ENCODE data around the gene MTFR1L.

Gene MTFR1L

DNA sequence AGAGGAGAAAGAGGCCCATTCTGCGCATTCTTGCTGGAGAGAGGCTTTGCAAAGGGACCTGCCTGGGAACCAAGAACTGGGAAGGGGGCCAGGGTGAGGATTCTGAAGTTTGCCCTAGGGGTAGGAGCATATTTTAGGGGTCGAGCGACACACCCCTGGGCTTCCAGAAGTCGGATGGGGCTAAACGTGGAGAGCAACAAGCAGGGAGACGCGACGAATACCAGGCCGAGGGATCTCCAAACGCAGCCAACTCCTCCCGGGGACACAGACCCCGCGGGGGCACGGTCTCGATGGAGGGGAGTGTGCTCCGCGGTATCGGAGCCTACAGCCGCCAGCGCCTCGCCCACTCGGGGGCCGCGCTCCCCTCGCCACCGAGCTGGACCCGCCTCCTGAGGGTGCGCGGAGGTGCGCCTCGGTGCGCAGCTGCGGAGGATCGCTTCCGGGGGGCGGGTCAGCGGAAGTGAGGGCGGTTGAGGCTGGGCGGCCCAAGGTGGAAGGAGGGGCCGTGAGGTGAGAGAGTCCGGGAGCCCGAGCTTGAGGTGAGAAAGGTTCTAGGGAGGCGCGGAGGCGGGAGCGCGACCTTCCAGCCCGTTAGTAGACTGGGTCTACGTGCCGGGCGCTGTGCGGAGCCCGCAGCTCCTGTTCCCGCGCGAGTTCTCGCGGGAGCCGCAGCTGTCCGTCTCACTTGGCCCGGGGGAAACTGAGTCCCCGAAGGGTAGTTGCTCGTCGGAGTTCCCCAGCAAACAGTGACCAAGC is at the start of gene MTFR1L:
Gene MTFR1L (plus strand): TSS at position 464 of the 756 bp plus-strand sequence. CDS start 3,151 bp downstream, outside the sequence.
- peak; percentile 97 for DNase-seq

DNA sequence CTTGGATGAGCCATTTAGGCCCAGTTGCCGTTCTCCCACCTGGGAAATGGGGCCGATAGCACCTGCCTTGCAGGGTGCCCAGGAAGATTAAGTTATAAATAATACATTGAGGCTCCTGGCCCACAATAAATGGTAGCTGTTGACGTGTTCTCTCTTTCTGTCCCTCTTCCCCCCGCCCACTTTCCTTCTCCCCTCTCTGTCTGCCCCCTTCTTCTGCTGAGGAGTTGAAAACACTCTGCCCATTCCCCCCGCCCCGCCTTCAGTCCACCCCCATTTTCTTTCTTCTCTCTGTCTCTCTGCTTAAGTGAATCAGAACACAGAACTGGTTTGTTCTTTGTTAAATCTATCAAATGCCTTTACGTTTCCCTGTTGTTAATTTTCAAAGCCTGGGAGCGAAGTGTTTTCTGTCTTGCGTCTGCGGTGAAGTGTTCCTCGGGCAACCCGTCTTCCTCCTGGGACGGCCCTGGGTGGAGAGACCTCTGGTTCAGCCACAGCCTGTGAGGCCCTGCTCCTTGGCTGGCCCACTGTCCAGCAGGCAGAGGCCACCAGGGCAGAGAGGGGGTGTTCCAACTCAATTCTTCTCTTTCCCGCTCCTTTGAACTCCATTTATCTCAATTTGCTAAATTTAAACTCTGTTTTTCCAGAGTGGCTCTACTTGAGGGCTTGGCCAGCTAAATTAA is 49.1 kb upstream of the MTFR1L start:
- no peak for DNase-seq

DNA sequence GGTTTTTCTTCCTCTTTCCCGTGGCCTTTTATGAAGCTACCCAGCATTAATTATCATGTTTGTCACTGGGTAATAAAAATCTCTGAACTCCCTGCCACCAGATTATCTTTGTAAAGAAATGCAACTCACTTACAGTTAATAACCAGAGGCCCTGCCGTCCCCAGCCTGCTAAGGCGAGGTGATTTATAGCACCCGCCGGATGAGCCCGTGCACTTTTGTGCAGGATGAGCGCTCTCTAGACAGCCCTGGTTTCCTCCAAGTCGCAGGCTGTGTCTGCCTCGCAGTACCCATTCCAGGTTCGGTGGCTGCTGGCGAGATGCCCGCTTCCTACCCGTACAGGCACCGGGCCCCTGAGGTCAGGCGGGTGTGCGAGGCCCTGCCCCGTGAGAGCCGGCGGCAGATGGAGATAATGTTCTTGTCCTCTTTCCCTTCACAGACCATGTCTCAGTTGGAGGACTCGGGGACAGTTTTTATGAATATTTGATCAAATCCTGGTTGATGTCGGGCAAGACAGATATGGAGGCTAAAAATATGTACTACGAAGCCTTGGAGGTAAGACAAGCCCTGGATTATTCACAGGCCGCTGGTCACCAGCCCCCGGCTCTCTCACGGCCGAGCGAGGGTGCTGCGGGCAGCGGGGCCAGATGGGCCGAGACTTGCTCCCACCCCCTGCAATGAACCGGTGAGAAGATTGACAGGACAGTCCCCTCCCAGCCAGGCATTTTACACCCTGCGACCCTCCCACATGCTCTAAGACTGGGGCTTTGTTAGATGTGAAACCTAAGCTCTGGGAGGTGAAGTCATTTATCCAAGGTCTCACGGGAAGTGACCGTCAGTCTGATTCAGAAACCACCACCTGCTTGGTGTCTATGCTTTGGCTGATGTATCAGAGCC is 48.3 kb upstream of the MTFR1L start:
- DNase-seq: peak; percentile 77

DNA sequence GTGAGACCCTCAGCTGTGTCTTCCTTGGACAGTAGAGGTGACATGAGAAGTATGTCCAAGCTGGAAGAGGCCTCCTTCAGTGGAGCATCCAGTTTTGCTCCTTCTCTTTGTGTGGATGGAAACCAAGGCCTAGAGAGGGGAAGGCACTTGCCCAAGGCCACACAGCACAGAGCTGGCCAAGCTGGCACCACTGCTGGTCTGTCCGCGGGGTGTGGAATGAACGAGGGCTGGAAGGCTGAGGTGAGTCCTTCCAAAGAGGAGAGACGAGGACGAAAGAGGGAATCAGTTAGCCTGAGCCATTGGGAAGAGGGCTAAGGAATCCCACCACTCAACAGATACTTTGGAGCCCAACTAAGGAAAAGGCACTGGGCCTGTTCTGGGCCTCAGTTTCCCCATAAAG is 47.6 kb upstream of the MTFR1L start:
- no peak for DNase-seq

DNA sequence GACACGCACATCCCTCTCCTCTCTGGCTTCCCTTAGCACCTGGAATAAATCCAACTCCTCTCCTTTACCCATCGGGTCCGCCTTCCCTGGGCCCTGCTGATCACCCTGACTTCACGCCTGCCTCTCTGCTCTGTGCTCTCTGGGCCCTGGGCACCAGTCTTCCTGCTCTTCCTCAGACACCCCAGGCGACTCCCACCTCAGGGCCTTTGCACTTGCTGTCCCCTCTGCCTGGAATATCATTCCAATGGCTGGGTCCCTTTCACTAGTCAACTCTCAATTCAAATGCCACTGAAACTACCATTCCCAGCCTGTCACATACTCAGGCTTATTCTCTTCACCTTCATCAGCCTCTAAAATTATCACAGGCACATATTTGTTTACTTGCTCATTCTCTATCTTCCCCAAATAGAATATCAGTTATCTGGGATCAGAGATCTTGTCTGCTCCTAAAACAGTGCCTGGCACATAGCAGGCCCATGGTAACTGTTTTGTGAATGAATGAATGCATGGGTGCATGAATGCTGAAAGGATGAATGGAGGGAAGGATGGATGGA is 47.0 kb upstream of the MTFR1L start:
- no peak for DNase-seq

DNA sequence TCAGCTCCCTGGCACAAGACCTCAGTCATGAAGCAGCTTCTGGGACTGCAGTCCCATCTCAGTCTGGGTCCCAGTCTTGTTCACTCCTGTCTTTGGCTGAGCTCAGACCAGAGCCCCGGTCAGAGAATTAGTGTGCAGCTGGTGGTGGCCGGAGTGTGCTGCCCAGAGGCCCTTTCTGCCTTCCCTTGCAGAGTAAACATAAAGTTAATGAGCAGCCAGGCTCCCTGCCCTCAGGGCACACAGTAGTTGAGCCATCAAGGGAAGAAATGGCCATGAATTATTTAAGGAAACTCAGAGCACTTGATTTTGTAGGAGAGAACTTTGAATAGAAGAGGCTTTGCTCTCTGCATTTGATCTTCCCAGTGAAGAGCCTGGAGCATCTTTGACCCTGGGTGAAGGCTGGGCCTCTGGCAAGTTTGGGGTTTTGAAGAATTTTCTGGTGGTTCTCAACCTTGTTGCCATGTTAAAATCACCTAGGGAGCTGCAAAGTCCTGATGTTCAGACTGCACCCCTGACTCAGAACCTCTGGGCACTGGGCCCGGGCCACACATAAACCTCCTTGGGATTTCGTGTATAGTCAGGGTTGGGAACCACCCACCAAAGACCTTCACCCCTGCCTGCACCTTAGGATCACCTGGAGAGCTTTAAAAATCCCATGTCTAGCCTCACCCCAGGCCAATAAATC is 46.2 kb upstream of the MTFR1L start:
- DNase-seq: peak; percentile 86

DNA sequence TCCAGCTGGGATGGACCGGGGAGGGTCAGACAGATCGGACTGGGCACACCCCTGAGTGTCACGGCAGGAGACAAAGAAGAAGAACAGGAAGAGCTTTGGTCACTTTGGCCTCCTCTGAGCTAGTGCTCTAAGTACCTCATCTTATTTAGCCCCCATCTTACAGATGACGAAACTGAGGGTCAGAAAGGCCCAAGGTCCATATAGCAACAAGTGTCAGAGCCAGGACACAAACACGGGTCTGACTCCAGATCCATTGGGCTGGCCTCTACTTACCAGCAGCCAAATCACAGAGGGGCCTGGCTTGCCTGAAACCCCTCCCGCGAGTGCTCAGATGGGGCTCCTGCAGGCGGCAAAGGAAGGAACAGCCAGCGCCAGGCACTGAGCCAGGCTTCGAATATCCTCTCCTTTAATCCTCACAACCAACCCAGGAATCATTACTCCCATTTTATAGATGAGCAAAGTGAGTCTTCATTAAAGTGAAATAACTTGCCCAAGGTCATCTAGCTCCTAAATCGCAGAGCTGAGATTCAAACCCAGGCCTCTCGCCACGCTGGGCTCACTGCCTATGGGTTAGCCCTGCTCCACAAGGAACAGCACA is 45.4 kb upstream of the MTFR1L start:
- DNase-seq: peak; percentile 41

DNA sequence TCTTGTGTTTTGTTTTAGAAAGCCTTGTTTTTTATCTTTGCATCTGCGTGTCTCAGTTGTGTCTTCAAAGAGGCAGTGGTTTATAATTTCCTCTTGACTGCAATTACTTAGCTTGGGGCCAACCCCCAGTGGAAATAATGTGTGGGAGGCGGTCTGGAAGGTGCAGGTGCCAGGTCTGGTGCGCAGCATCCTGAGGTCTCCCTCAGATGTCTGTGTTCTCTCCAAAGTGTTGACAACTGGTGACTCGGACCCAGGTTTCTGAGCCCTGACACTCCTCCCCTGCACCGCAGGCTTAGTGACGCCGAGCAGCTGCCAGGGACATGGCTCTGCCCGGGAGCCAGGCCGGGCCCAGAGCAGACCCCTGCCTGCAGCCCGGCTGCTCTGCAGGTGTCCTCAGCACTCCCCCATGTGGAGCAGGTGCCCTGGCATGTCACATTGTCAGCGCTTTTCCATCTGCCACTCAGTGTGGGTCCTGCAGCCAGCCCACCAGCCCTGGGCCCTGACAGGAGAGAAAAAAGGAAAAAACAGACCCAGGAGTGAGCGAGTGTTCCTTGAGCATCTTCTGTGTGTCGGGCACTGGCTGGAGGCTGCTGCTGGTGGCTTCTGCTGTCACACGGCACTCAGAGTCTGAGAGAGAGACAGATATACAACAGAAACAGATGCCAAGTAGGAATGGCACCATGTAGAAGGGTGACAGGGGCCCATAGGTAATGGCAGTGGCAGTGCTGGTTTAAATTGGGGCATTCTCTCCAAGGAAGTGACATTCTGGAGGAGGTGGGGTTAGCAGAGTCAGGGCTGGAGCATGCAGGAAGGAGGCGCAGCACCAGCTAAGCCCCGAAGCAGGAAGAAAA is 44.6 kb upstream of the MTFR1L start:
- DNase-seq: peak; percentile 43

DNA sequence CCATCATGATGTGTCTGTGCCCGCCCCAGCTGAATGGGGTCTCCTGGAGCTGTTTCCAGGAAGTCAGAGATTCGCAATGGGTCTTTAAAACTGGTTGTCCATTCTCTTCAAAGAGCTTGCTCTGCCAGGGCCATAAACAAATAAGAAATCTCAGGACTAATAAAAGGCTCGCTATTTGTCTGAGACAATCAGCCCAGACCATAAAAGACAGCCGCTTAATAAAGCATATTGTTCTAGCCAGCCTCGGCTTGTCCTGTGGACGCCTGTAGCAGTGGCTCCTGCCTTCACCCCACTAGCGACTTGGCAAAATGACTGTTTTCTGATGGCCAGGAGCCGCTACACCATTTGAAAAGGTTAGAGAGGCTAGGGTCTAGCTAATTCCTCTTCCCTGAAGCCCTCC is 40.4 kb upstream of the MTFR1L start:
- no peak for DNase-seq

DNA sequence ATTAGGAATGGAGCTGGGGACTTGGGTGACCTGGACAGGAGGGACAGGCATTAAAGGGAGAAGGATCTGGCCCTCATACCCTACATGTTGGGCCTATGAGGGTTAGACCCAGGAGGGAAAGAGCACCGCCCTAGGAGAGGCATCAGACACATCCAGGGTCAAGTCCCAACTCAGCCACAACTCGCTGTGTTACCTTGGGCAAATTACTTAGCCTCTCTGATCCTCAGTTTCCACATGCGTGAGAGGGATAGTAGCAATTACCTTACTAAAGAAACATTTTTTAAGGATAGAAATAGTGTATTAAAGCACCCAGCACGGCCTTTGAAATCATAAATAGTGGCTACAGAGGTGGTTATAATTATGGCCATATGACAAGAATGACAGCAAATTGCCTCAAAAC is 39.9 kb upstream of the MTFR1L start:
- no peak for DNase-seq

DNA sequence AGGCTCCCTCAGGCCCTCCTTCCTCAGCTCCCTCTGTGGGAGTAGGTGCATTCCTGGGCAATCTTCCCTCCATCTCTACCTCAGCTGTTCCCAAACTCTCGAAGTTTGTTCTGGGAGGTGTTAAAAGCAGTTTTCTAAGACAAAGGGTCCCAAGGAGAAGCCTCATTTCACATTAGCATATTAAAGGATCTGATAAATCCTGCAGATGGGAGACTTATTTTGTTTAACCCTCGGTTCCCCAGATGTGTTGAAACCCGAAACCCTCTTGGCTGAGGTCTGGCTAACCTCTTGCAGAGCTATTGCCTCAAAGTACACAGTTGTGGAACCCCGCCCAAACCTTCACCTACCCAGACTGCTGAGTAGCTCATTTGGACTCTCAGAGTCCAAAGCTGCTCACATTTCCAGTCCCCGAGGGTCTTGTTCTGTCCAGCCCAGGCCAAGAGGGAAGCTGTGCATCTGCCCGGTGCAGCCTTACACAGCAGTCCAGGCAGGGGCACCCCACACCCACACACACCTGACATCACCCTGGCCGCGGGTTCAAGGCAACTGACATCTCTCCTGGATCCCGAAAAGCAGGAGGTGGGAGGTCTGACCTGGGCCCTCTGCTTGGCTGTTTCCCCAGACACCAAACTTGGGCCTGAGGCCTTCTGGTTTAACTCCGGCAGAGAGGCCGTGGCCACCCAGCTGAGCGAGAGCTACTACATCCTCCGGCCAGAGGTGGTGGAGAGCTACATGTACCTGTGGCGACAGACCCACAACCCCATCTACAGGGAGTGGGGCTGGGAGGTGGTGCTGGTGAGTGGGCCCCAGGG is 39.2 kb upstream of the MTFR1L start:
- no peak for DNase-seq

DNA sequence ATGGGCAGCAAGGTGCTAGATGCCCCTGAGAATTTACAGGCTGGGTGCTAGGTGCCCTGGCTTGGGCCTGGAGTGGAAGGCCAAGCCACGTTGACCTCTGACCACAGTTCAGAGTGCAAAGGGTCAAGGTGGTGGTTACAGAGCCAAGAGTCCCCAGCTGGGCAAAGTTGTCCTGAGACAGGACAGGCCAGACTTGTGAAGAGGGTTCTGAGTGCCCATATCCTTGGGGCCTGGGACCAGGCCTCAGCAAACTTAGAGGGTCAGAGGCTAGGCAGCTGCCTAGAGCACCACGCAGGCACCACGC is 38.7 kb upstream of the MTFR1L start:
- no peak for DNase-seq

DNA sequence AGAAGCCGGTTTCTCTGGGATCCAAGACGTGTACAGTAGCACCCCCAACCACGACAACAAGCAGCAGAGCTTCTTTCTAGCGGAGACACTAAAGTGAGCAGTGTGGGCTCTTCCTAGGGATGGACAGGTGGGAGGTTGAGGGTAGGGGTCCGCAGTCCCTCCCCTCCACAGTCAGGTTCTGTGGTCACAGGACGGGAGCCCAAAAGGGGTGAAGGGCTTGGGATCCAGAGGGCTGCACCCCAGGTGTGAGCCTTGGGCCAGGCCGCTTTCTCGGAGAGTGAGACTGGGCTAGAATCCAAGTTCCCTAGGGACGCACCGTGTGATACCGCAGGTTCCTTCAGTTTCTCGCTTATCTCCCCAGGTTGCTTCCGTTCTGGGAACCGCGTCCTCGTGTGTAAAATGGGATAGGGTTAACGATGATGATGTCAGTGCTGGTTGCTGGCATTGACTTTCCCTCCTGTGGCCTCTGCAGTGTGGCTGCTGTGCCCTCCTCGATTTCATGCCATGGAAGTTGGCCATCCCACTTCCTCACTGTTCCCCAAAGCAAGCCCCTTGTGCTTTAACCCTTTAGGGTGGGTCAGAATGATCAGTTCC is 37.0 kb upstream of the MTFR1L start:
- DNase-seq: no peak

DNA sequence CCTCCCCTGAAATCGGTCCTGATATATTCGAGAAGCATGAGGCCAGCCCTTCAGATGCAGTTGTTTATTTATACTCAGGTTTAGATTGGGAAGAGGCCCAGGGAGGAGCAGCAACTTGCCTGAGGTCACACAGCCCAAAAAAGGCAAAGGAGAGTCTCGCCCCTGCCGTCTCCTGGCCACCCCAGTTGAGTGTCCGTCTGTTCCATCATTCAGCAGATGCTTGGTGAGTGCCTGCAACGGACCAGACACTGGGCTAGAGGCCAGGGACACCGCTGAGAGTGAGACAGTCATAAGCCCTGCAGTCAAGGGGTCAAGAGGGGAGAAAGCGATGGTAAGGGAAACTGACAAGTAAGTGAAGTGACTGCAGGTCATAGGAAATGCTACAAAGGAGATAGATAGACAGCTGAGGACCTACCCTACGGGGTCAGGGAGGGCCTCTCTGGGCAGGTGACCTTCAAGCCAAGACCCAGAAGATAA is 35.1 kb upstream of the MTFR1L start:
- no peak for DNase-seq

DNA sequence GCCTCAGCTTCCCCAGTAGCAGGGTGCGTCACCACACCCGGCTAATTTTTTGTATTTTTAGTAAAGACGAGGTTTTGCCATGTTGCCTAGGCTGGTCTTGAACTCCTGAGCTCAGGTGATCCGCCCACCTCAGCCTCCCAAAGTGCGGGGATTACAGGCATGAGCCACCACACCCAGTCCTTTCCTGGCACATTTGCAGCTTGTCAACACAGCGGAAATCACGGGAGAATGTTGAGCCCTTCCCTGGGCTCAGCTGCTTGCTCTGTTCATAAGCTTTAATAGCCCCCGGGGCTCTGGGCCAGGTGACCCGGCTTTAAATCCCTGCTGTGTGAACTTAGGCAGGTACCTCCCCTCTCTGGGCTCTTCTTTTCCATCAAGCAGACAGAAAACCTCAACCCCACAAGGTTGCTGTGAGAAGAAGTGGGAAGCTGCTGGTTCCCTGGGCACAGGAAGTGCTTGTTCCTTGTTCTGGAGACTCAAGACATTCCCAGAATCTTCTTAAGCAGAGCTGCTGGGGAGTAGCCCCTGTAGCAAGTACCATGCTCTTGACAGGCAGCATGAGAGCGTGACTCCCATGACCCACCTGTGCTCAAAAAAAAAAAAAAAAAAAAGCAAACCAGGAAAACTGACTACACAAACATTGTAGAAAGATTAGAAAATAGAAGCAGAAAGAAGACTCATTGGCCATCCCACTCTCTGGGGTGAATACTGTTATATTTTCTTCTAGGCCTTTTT is 34.3 kb upstream of the MTFR1L start:
- DNase-seq: no peak

DNA sequence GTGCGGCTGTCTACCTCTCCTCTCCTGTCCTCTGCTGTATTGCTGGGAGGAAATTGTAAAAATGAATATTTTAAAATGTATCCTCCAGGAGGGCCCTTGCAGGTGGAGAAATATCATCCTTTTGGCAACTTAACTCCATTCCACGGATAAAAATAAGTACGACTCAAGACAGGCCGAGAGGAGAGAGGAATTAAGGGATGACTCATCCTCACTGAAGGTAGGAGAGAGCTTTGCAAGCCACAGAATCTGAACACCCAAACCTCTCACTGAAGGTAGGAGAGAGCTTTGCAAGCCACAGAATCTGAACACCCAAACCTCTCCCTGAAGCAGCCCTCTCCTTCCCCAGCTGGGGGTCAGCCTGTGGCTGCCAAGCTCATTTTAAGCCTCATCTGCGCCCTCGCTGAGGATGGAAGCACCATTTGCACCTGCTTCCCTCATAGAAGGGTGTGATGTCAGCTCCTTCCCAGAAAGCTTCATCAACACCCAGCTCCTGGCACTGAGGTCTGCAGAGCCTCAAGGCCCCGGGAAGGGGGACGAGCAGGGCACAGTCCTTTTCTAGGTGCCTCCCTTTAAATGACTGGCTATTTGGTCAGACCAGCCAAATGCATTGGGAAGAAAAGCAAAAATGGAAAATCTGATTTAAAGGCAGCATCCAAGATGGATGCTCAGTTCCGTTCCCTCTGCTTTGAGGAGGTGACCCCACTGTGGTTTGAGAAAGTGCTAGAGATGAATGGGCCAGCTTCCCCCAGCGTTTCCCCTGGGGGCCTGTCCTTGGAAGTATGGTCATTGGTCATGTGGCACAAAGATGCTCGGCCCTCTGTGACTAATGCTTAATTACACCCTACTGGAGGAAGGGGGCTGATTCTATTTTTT is 32.6 kb upstream of the MTFR1L start:
- DNase-seq: no peak

DNA sequence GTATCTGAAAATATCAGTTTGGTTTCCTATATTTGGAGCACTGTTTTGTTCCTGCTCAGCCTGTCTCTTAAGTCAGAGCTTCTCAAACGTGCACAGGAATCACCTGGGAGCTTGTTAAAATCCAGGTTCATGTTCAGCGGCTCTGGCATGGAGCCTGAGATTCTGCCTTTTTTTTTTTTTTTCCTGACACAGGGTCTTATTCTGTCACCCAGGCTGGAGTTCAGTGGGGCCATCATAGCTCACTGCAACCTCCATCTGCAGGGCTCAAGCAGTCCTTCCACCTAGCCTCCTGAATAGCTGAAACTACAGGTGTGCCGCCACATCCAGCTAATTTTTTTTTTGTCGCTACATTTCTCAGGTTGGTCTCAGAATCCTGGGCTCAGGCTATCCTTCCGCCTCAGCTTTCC is 32.0 kb upstream of the MTFR1L start:
- no peak for DNase-seq

DNA sequence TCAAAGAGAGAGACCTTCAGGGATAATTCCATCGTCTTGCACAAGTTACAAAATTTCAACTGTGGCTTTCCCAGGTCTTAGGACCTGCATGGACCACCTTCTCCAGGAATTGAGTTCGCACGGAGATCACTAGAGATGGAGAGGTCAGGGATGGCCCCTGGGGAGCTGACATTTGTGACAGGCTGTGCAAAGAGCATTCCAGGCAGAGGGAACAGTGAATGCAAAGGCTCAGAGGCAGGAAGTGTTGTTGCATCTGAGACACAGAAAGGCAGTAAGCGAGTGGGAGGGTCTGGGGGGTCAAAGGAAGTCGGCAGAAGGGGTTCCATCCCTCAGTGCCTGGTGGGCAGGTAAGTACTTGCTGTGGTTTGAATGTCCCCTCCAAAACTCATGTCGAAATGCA is 29.3 kb upstream of the MTFR1L start:
- no peak for DNase-seq

All from DMS53 (cell line).